ENCODE data around the gene THBS3. TPM values are rescaled to one million over a fixed set of nuclear protein-coding genes. Genes with fewer than 3 reads are reported as not detected.

Gene THBS3
- total and polyA plus RNA-seq, 4 donors, result 11.4 to 33.1 (median 24.4) TPM

DNA sequence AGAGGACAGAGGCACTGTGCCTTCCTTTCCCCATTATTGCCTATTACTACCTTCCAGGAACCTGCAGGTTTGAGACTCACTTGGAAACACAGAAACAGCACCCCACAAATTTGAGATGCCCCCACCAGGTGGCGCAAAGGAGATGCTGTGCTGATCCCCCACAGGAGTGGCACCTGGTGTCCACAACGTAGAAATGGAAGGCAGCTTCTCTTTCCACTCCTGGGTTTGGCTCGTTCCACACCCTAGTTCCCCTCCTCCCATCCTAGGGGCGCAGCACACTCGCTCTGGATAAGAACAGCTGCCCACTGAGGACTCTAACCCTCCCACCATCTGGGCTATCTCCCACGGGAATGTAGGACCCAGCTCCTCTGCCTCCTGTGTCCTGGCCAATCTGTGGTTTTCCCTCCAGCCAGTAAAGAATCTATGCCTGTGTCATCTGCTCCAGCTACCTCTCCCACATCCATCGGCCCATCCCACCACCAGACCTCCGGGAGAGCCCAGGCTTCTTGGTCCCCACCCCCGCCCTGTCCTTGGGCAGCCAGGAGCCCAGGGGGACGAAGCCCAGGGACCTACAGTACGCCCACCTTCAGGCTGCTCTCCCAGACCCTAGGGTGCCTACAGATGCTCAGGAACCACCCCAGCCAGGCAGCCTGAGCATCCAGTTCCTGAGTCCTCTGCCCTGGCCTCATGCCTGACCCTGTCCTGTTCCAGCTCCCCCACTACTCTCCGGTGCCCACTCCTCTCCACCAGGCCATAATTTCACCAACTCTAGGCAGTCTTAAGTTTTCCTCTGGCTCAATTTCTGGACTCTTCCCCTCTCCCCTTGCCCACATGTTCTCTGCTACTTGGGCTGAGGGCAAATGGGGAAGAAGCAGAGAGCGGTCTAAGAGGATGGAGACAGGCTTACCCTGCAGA lies 549 bp downstream of the THBS3 start:
- Histone ChIP-seq H3K36me3 (ENCODE audit: control insufficient read depth in 4 of 4, insufficient read depth in 4 of 4, low read length in 4 of 4) (peaks cover 0 to 10% (median 3%) of the 10 kb centered on the region in 4 donors), H3K27me3 (ENCODE audit: control insufficient read depth in 3 of 3, insufficient read depth in 3 of 3, low read length in 2 of 3) (no peaks in the 10 kb centered on the region), H3K27ac (ENCODE audit: low read depth in 1 of 2, low read length in 1 of 2) (peak overlapping the region; percentile 90 to 99), H3K4me1 (ENCODE audit: control insufficient read depth in 5 of 5, insufficient read depth in 5 of 5, low read length in 5 of 5) (peaks cover 0 to 28% (median 7%) of the 10 kb centered on the region in 5 donors), H3K9ac (ENCODE audit: insufficient read depth in 1 of 2, low read length in 2 of 2) (peak overlapping the region in 1 of 2 donors; percentile 4), H3K4me3 (no peak overlapping the region), H3K9me3 (ENCODE audit: control insufficient read depth in 4 of 4, insufficient read depth in 3 of 4, low read length in 3 of 4) (no peaks in the 10 kb centered on the region)
- TF ChIP-seq, protein P1, sequence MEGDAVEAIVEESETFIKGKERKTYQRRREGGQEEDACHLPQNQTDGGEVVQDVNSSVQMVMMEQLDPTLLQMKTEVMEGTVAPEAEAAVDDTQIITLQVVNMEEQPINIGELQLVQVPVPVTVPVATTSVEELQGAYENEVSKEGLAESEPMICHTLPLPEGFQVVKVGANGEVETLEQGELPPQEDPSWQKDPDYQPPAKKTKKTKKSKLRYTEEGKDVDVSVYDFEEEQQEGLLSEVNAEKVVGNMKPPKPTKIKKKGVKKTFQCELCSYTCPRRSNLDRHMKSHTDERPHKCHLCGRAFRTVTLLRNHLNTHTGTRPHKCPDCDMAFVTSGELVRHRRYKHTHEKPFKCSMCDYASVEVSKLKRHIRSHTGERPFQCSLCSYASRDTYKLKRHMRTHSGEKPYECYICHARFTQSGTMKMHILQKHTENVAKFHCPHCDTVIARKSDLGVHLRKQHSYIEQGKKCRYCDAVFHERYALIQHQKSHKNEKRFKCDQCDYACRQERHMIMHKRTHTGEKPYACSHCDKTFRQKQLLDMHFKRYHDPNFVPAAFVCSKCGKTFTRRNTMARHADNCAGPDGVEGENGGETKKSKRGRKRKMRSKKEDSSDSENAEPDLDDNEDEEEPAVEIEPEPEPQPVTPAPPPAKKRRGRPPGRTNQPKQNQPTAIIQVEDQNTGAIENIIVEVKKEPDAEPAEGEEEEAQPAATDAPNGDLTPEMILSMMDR (IDR thresholded peaks at IDR 0.05; ENCODE audit: control extremely low read depth, extremely low read depth), result peak; percentile 81
- 29 to 35% methylated on average over 13 of the region's 13 CpGs for WGBS, 2 donors
- ATAC-seq (ENCODE audit: insufficient read depth, low FRiP score) (no peak), DNase-seq (peak; percentile 80 to 85 (median 84))

DNA sequence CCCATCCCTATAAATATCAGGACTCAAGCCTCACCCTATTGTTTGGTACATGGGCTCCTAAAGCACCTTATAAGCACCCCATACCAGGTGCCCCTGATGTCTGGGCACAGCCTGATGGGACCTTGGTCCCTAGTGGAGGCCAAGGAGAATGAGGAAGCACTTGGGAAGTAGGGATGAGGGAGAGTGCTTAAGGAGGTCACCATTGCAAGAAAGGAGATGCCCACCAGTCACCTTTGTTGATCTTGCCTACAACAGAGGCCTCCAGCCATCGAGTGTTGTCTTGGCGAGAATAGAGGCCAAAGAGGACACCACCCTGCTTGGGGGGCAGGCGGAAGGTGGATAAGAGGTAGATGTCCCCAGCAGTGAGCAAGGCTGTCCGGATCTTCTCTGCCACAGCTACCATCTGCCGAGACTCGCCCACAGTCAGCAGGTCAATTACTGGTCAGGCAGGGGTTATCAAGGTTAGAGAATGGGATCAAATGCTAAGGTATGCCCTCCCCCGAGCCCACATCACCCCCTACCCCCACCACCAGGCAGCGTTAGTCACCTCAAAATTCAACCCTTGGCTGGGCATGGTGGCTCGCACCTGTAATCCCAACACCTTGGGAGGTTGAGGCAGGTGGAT lies 1.6 kb downstream of the THBS3 start:
- peaks cover 0 to 28% (median 7%) of the 10 kb centered on the region in 5 donors for H3K4me1 ChIP-seq (ENCODE audit: control insufficient read depth in 5 of 5, insufficient read depth in 5 of 5, low read length in 5 of 5)
- no peak overlapping the region for H3K27ac ChIP-seq (ENCODE audit: low read depth in 1 of 2, low read length in 1 of 2)
- no peak overlapping the region for H3K9ac ChIP-seq (ENCODE audit: insufficient read depth in 1 of 2, low read length in 2 of 2)
- H3K36me3 ChIP-seq (ENCODE audit: control insufficient read depth in 4 of 4, insufficient read depth in 4 of 4, low read length in 4 of 4), result peaks cover 0 to 15% (median under 1%) of the 10 kb centered on the region in 4 donors
- H3K4me3 ChIP-seq, result no peak overlapping the region
- DNase-seq (no peak), ATAC-seq (ENCODE audit: insufficient read depth, low FRiP score) (no peak)
- WGBS, 2 donors, result 79 to 85% methylated on average over 9 of the region's 9 CpGs
- H3K27me3 ChIP-seq (ENCODE audit: control insufficient read depth in 3 of 3, insufficient read depth in 3 of 3, low read length in 2 of 3), result no peaks in the 10 kb centered on the region
- TF ChIP-seq, protein P1 (IDR thresholded peaks at IDR 0.05; ENCODE audit: control extremely low read depth, extremely low read depth), result no peak
- H3K9me3 ChIP-seq (ENCODE audit: control insufficient read depth in 4 of 4, insufficient read depth in 3 of 4, low read length in 3 of 4), result no peaks in the 10 kb centered on the region

DNA sequence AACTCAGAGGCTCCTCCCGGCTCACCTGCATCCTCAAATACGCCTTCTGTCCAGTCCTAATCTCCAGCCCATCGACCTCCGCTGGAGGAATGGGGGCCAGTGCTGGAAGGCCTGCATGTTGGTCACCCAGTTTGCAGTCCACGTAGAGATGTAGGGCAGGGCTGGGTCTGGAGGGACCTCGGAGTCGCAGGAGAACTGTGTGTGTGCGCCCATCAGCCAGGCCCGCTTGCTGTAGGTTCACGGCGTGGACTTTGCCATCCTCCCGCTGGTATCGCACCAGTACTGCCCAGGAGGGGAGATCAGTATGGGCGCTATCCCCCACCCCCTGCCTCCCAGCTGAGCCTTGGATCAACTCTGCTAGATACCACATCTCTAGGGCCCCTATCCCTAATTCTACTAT lies 2.7 kb downstream of the THBS3 start:
- H3K4me3 ChIP-seq, result no peak overlapping the region
- TF ChIP-seq, protein P1 (IDR thresholded peaks at IDR 0.05; ENCODE audit: control extremely low read depth, extremely low read depth), result no peak
- ATAC-seq (ENCODE audit: insufficient read depth, low FRiP score), result no peak
- peaks cover 0 to 26% (median 7%) of the 10 kb centered on the region in 5 donors for H3K4me1 ChIP-seq (ENCODE audit: control insufficient read depth in 5 of 5, insufficient read depth in 5 of 5, low read length in 5 of 5)
- peaks cover 0 to 18% (median 0%) of the 10 kb centered on the region in 4 donors for H3K36me3 ChIP-seq (ENCODE audit: control insufficient read depth in 4 of 4, insufficient read depth in 4 of 4, low read length in 4 of 4)
- no peaks in the 10 kb centered on the region for H3K9me3 ChIP-seq (ENCODE audit: control insufficient read depth in 4 of 4, insufficient read depth in 3 of 4, low read length in 3 of 4)
- H3K9ac ChIP-seq (ENCODE audit: insufficient read depth in 1 of 2, low read length in 2 of 2), result no peak overlapping the region
- no peak for DNase-seq
- WGBS, 2 donors, result 94 to 95% methylated on average over 14 of the region's 14 CpGs
- no peak overlapping the region for H3K27ac ChIP-seq (ENCODE audit: low read depth in 1 of 2, low read length in 1 of 2)
- no peaks in the 10 kb centered on the region for H3K27me3 ChIP-seq (ENCODE audit: control insufficient read depth in 3 of 3, insufficient read depth in 3 of 3, low read length in 2 of 3)
